Measurements from ENCODE around the gene CSNK1A1L. TPM values are rescaled to one million over a fixed set of nuclear protein-coding genes. Genes with fewer than 3 reads are reported as not detected.

Gene CSNK1A1L
- total and polyA plus RNA-seq, 8 donors: not detected

DNA sequence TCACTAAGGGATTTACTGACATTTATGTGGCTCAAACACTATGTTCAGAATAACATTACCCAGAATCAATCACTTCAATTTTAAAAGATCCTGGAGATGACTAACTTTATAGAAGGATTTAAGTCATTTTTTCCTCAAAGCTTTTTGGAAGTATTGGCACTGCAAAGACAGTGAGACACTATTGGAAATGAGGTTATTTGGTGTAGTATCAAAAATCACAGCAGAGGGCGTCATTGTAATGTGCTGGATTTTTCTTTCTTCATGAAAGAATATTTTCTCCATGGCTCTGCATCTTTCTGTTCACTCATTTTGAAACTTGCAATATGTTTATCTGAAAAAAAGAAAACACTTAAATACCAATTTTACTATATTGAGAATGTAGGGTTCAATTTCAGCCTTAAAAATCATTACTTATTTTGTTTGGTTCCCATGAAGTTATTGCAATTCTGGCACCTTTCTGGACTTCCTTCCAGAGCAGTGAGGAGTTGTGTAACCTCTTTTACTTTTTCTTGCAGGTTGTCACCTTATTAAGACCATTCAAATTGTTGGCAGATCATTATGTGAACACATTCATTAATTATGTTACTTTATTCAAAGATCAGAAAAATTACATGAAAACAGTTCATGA lies 3.7 kb upstream of the CSNK1A1L start:
- H3K4me3 ChIP-seq: no peak overlapping the region
- H3K27me3 ChIP-seq: no peaks in the 10 kb centered on the region
- H3K27ac ChIP-seq: no peak overlapping the region
- peaks cover 0 to 14% (median 6%) of the 10 kb centered on the region in 4 donors for H3K4me1 ChIP-seq
- TF ChIP-seq EP300 (IDR thresholded peaks at IDR 0.05) (no peak), CTCF (IDR thresholded peaks at IDR 0.05) (peak in 5 of 7 experiments; percentile 17 to 62 (median 45))
- no peaks in the 10 kb centered on the region for H3K36me3 ChIP-seq
- intact Hi-C loops (cut with DNase I; ENCODE audit: low total_unique reads): loop anchor here (10.0 kb wide), 1 partner anchor 496 kb away; no protein-coding TSS in a partner anchor
- 0 to 5% (median 0%) methylated on average over 1 of the region's 1 CpG for WGBS, 5 donors
- no peaks in the 10 kb centered on the region for H3K9me3 ChIP-seq
- peak in 1 of 2 donors; percentile 80 for DNase-seq

GRCh38 chr13:37107868-37108267 lies 2.4 kb upstream of the CSNK1A1L start:
- intact Hi-C loops (cut with DNase I; ENCODE audit: low total_unique reads): loop anchor here (10.0 kb wide), 1 partner anchor 497 kb away; no protein-coding TSS in a partner anchor
- DNase-seq: no peak
- H3K36me3 ChIP-seq: no peaks in the 10 kb centered on the region
- H3K27me3 ChIP-seq: no peaks in the 10 kb centered on the region
- no peaks in the 10 kb centered on the region for H3K9me3 ChIP-seq
- no peak overlapping the region for H3K4me3 ChIP-seq
- H3K27ac ChIP-seq: no peak overlapping the region
- 69 to 89% (median 79%) methylated on average over 1 of the region's 1 CpG for WGBS, 5 donors
- peaks cover 0 to 14% (median 6%) of the 10 kb centered on the region in 4 donors for H3K4me1 ChIP-seq
- TF ChIP-seq CTCF (IDR thresholded peaks at IDR 0.05) (no peak), POLR2AphosphoS5 (IDR thresholded peaks at IDR 0.05) (no peak), EP300 (IDR thresholded peaks at IDR 0.05) (no peak), POLR2A (IDR thresholded peaks at IDR 0.05) (no peak)

DNA sequence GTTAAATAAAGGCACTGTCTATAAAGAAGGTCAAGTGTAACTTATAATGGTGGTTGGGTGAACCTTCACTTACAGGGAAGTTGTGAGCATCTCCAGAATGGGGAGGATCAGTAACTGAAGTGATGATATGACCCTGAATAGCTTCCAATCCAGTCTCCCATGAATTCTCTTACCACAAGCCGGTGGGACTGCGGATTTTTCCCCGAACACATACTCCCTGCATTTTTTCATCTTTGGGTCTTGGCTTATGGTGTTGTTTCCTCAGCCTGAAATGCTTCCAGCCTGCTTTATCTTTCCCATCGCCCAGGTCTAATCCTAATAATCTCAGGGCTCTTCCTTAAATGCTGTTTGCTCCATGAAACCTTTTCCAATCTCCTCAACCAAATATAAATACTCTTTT lies 2.0 kb upstream of the CSNK1A1L start:
- 68 to 74% (median 72%) methylated on average over 4 of the region's 4 CpGs for WGBS, 5 donors
- H3K27ac ChIP-seq: no peak overlapping the region
- H3K27me3 ChIP-seq: no peaks in the 10 kb centered on the region
- H3K4me1 ChIP-seq: peaks cover 0 to 14% (median 6%) of the 10 kb centered on the region in 4 donors
- no peaks in the 10 kb centered on the region for H3K36me3 ChIP-seq
- no peak for DNase-seq
- H3K9me3 ChIP-seq: no peaks in the 10 kb centered on the region
- intact Hi-C loops (cut with DNase I; ENCODE audit: low total_unique reads): loop anchor here (10.0 kb wide), 1 partner anchor 497 kb away; no protein-coding TSS in a partner anchor
- no peak overlapping the region for H3K4me3 ChIP-seq
- TF ChIP-seq POLR2AphosphoS5 (IDR thresholded peaks at IDR 0.05): no peak

DNA sequence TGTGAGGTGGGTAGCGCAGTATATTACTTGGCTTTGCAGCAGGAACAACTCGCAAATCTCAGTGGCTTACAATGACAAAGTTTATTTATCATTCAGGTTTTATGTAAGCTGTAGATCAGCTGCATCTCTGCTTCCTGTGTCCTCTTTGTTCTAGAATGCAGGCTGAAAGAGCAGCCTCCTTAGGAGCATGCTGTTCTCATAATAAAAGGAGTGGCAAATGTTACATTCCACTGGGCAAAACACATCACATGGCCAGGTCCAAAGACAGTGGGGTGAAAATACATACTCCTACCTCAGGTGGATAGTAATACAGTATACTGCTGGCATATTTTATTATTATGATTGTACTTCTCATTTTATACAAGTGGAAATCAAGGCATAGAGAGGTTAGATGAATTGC lies 1.2 kb upstream of the CSNK1A1L start:
- Histone ChIP-seq H3K4me3 (no peak overlapping the region), H3K9me3 (no peaks in the 10 kb centered on the region), H3K4me1 (peaks cover 0 to 14% (median 6%) of the 10 kb centered on the region in 4 donors), H3K27ac (no peak overlapping the region), H3K27me3 (no peaks in the 10 kb centered on the region), H3K36me3 (no peaks in the 10 kb centered on the region)
- WGBS, 5 donors: 62 to 70% (median 68%) methylated on average over 2 of the region's 2 CpGs
- DNase-seq: no peak
- TF ChIP-seq EP300 (IDR thresholded peaks at IDR 0.05) (no peak), CTCF (IDR thresholded peaks at IDR 0.05) (no peak), POLR2A (IDR thresholded peaks at IDR 0.05) (no peak), POLR2AphosphoS5 (IDR thresholded peaks at IDR 0.05) (no peak)
- intact Hi-C loops (cut with DNase I; ENCODE audit: low total_unique reads): loop anchor here (10.0 kb wide), 1 partner anchor 498 kb away; no protein-coding TSS in a partner anchor

DNA sequence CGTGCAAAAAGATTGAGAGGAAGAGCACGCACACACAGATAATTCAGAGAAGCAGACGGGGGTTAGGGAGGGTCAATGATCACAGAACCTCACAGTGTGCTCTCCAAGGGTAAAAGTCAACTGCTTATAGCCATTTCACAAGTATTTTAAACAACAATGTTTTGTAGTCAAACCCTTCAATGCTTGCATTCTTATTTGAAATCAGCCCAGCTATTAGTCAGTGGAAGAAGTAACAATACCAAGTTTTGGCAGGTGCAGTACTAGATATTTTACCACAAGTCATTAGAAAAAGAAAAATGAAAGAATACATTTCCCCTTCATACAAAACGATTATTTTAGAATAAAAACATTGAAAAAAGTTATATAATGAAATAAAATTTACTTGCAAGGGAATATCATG lies 2.6 kb downstream of the CSNK1A1L start:
- no peak for TF ChIP-seq POLR2A (IDR thresholded peaks at IDR 0.05)
- TF ChIP-seq POLR2AphosphoS5 (IDR thresholded peaks at IDR 0.05): no peak
- TF ChIP-seq CTCF (IDR thresholded peaks at IDR 0.05): no peak
- TF ChIP-seq EP300 (IDR thresholded peaks at IDR 0.05): no peak

More for the DNA sequence above, 2.6 kb downstream of the CSNK1A1L start:
- no peaks in the 10 kb centered on the region for H3K4me1 ChIP-seq
- H3K27ac ChIP-seq: no peak overlapping the region
- H3K27me3 ChIP-seq: no peaks in the 10 kb centered on the region
- intact Hi-C loops (cut with DNase I; ENCODE audit: low total_unique reads): loop anchor here (10.0 kb wide), 1 partner anchor 502 kb away; no protein-coding TSS in a partner anchor
- DNase-seq: no peak
- H3K36me3 ChIP-seq: no peaks in the 10 kb centered on the region
- H3K4me3 ChIP-seq: no peak overlapping the region
- 67 to 77% (median 73%) methylated on average over 4 of the region's 4 CpGs for WGBS, 5 donors
- no peaks in the 10 kb centered on the region for H3K9me3 ChIP-seq
